HG03095 (cell line): ENCODE measurements around the gene PRMT5.
A peak's percentile ranks its signal among the peaks of the same experiment; 100 is the strongest.

ENCODE experiments used
- ATAC-seq: cut with Tn5 transposase; IDR thresholded peaks from one replicate; pipeline ENCODE4 v1.9.1; 2021; ENCODE audit warnings: moderate library complexity; ENCODE audit not compliant: unreplicated experiment

PRMT5 gene

DNA sequence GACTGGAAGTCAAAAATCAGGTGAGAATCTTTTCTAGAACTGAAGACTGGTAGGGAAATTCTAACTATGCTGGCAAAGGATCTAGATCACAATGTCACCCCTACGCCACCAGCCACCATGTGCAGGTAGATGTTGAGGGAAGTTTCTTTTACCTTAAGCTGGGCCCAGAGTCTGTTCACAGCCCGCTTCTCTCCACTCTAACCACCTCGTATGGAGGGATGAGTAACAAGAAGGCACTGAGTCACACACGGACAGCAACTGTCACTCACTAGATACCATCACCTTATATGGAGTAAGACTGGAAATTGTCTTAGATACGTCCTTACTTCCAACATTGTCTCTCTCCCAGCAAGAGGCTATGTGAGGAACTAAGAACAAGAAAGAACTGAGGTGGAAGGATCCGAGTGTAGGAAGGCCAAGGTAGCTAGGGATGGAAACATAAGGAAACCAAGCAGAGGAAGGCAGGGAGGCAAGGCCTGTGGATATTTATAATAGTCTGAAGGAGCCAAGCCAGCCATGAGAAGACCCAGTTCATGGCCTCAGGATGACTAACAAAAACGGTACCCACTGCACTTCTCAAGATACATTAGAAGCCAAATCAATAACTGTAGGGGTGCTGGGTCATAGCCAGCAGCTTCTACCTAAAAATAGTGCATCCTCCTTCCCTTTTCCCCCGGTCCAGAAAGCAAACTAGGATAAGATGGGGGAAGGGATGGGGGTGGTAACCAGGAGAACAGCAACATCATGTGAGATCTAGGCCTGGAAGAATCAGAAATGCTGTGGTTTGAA, 30.7 kb downstream of the PRMT5 start:
- no peak for ATAC-seq

DNA sequence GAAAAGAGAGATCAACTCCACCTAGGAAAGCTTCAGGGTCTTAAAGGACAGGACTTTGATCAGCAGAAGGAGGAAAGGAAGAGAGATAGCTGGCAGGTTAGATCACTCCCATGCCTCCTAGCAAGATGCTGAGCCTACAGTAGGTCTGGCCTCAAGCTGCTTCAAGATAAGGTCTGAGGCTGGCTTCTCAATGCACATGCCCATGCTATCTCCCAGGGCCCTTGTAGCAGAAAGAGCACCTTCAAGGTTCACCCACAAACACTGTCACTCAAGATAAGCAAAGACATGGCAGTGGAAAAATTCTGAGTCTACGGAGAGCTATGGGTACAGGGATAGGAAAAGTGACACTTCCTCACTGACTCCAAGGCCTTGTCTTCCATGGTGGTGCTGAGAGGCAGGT, 31.8 kb downstream of the PRMT5 start:
- no peak for ATAC-seq

DNA sequence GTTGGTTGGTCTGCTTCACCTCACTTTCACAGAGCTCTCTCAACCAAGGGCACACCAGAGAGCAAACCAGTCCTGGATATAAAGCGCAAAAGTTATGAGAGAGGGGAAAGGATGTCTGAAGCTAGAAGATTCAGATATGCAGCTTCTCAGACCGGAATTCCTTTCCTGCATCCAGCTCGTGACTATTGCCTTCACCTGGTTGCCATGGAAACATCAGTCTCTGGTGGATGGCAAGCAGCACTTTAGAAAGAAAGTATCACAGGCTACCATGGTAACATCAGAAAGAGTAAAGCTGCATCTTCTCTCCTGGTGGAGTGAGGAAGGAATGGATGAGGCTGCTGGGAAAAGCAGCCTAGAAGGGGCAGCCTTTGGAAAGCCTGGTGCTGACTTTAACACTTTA, 32.4 kb downstream of the PRMT5 start:
- ATAC-seq = no peak

DNA sequence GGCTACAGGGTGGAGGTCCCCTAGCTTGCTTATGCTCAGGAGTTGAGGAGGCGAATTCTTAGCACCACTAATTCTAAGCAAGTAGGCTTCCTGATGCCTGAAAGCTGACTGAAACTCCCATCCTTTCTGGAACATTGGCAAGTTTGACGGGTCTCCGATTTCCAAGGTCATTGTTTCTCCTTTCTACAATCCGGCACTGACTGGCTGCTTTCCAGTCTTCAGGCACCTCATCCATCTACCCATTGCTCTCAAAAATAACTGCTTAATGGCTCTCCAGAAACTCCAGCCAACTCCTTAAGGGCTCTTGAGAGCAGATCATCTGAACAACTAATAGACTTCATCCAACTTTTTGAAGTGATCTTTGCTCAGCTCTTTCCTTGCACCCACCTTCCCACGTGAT, 32.8 kb downstream of the PRMT5 start:
- ATAC-seq = no peak

DNA sequence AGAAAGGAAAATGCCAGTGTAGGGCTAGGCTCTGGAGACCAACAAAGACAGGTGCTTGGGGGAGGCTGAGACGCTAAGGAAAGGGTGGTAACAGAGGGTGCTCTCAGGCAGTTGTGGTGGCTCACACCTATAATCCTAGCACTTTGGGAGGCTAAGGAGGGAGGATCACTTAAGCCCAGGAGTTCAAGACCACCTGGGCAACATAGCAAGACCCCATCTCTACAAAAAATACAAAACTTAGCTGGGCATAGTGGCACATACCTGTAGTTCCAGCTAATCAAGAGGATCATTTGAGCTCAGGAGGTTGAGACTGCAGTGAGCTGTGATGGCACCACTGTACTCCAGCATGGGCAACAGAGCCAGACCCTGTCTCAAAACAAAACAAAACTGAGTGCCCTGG, 33.8 kb downstream of the PRMT5 start:
- no peak for ATAC-seq

DNA sequence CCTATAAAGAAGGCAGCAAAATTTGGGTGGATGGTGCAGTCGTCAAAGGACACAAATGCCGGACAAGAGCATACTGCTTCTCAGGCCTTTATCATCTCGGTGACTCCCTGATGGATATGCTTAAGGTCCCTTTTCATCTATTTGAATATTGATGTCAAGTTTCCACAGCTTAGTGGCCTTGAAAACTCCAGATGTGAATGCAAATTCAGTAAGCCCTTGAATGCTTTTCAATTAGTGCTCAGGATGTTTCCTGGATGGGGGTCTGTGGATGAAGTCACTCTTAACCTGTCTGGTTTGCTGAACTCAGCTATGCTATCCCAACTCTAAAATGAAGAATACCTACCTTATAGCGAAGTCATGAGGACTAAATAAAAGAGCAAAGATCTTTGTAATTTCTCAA, 35.5 kb downstream of the PRMT5 start:
- no peak for ATAC-seq

DNA sequence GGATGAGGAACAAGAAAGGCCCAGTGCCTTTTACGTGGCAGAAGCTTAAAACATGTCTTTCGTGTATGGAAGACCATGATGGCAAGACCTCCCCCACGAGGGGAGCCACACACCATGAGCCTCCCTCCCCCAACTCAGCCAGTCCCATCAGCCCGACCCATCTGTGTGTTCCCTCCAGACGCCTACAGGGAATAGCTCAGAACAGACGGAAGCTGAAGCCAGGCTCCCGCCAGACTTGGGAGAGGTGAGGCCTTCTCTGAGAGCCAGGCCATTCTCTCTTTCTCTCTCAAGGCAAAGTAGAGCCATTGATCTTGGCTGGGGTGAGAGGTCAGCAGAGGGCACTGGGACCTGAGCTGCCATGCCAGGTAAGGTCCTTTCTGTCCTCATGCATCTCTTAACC, 36.7 kb downstream of the PRMT5 start:
- no peak for ATAC-seq

DNA sequence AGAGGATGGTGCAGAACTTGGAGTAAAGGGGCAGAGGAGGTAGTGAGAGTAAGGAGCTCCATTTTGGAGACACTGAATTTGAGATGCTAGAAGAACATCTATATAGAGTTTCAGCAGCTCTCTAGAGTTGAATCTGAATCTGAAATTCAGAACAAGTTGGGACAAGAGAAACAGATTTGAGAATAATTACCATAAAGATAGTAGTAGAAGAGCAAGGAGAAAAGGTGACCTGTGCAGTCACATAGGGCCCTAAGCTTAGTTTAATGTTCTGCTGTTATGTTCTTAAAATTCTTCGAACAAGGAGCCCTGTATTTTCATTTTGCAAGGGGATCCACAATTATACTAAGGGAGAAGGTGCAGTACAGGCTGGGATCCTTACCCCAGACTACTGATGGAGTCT, 38.8 kb downstream of the PRMT5 start:
- no peak for ATAC-seq

DNA sequence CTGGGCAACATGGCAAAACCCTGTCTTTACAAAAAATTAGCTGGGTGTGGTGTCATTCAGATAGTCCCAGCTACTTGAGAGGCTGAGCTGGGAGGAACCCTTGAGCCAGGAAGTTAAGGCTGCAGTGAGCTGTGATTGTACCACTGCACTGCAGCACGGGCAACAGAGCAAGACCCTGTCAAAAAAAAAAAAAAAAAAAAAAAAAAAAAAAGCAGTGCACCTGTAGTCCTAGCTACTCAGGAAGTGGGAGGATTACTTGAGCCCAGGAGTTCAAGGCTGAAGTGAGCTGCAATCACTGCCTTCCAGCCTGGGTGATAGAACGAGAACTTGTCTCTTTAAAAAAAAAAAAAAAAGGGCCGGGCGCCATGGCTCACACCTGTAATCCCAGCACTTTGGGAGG, 40.5 kb downstream of the PRMT5 start:
- ATAC-seq = no peak

DNA sequence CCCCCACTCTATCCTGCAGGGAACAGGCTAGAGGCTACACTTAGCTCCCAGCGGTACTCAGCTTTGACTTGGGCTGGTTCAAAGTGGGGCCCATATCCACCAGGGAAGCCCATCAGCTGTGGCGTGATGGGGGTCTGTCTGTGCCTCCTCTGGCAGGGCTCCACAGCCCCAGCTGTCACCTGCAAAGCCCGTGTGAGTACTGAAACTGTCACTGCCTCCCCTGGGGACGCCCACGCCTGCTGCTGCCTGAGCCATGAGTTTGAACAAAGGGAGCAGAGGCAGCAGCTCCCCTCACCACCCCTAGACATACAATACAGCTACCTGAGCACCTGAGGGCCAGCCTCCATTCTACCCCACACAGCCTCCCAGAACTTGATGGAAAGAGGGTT, 41.2 kb downstream of the PRMT5 start:
- ATAC-seq = peak; percentile 47

DNA sequence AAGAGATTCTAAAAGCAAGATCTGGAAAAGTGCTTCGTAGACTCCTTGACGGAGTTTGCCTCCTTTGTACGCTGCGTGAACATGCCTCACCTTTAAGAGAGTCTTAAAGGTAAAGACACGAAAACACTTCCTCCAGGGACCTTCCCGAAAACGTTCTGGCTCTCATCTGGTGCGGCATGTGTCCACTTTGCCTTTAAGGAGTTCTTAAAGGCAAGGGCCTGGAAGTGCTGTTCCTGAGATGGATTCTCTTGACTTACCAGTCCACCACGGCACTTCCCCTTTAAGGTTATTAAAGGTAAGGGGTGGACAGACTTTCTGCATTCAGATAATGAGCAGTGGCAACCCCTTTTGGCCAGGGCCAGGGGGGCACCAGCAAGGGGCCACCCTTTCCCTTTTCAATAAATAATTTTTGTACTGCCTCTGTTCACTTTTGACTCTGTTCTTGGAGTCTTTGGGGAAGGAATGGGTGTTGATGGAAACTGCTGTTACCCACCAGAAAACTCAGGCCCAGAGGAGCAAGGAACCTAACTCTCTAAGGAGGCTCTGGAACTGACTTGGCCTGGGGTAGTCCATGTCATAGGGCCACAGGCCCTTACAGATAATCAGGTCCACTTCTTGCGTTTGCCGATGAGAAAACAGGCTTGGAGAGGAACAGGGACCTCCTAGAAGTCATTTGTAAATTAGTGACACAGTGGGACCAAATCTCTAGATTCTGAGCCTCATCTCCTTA, 41.8 kb downstream of the PRMT5 start:
- peak; percentile 28 for ATAC-seq

DNA sequence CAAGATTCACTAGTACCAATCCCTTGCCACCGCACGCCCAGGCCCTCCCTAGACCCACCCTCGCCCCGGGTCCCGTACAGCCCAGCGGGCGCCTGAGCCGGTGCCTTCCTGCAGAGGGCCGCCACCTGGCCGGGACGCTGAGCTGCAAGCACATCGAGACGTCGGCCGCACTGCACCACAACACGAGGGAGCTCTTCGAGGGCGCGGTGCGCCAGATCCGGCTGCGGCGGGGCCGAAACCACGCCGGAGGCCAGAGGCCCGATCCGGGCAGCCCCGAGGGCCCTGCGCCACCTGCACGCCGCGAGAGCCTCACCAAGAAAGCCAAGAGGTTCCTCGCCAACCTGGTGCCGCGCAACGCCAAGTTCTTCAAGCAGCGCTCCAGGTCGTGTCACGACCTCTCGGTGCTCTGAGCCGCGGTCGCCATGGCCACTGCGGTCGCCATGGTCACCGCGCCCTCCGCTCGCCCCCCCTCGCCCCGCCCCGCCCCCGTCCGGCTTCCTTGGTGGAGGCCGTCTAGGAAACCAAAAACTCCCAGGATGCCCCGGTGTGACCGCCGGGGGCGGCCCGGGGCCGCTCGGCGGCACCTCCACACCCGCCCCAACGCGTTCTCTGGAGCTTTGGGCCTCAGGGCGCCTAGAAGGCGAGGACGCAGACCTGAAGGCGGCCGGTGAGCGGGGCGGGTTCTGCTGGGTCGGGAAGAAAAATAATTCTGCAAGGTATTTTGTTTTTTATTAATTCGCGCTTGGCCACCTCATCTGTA, 42.5 kb downstream of the PRMT5 start:
- ATAC-seq = peak; percentile 41

DNA sequence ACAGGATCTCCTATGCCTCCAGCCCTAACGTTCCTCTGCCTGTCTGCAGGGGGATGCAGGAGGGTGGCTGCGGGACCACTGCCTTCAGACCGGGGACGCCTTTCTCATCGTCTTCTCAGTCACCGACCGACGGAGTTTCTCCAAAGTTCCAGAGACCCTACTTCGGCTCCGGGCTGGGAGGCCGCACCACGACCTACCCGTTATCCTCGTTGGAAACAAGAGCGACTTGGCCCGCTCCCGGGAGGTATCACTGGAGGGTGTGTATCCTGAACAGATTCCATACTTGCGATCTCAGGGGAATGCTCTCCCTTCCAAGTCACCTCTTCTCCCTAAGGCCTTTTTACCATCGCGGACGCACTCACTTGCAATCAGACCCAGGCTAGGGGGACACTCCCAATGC, 43.2 kb downstream of the PRMT5 start:
- ATAC-seq = no peak

DNA sequence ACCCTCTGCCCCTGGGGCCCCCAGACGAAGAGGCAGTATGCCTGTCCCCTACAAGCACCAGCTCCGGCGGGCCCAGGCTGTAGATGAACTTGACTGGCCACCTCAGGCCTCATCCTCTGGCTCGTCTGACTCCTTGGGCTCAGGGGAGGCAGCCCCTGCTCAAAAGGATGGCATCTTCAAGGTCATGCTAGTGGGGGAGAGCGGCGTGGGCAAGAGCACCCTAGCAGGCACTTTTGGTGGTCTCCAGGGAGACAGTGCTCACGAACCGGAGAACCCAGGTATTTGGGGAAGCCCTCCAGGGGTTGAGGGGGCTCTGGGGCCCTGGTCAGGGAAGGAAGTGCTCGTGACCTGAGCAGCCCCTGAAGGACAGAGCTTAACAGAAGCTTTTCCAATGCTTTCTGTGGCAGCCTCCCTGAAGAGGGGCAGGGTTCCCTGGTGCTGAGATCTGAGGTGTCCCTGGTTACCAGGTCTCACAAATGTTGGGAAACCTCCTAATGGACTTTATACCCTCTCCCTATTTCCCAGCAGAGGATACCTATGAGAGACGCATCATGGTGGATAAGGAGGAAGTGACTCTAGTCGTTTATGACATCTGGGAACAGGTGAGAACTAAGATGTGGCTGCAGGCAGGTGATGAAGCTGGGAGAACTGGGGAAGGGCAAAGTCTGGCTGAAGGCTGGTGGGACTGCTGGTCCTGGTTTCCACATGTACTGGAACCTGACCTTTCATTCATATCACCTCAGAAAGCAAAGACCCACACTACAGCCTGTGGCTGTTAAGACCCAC, 44.2 kb downstream of the PRMT5 start:
- no peak for ATAC-seq

DNA sequence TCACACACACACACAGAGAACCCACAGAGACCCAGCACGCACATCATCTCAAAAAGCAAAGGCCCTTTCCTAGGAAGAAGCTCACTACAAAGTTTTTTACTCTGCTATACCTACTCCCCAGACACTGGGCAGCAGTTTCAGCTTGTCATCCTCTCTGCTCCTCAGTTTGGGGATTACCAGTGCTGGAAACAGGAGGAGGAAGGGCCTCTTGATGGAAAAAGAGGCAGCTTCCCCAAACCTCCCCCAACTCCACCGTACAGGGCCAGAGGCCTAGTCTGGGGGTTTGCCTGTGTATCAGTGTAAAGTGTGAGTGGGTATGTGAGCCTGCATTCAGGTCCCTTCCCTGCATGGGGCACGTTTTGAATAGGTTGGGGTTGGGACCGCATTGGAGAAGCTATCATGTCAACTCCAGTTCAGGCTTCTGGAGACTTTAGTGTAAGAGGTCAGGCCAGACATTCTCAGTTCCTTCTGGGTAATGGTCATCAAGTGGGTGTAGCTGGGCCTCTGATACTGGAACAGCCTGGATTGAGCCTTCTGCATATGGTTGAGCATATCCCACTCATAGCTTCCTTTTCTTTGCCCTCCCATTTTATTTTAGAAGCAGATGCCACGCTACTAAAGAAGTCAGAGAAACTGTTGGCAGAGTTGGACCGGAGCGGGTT, 45.0 kb downstream of the PRMT5 start:
- no peak for ATAC-seq

DNA sequence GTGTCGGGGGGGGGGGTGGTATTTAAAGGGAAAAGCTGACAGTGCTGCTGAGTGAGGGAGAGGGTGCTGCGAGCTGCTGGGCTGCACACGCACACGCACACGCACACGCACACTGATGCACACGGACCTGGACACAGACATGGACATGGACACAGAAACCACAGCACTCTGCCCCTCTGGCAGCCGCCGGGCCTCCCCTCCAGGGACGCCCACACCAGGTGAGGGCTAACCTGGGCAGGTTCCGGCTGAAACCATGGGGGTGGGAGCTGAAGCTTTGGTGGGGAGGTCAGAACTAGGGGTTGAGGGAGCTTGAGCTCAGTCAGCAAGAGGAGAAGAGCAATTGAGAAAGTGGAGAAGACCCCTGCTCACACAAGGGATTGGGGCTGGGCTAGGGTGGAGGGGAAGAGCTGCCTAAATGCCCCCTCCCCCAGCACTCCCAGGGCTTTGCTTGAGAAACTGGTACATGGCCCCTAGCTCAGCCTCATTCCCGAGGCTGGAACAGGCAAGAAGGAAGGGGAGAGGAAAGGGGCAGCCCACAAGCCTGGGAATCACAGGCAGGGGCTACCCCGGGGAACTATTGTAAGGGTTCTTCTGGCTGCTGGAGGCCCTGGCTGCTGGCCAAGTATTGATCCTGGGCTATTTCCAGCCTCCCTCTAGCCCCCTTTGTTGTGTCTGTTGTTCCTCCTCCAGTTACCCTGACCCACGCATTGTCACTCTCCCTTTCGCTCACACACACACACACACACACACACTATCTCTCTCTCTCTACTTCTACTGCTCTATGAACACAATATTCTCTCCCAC, 45.8 kb downstream of the PRMT5 start, which contains the start of gene REM2:
Gene REM2, plus strand, starts transcription at position 50 of the 804 bp plus-strand sequence. Its CDS starts 66 bp downstream, at position 116.
- ATAC-seq = no peak

DNA sequence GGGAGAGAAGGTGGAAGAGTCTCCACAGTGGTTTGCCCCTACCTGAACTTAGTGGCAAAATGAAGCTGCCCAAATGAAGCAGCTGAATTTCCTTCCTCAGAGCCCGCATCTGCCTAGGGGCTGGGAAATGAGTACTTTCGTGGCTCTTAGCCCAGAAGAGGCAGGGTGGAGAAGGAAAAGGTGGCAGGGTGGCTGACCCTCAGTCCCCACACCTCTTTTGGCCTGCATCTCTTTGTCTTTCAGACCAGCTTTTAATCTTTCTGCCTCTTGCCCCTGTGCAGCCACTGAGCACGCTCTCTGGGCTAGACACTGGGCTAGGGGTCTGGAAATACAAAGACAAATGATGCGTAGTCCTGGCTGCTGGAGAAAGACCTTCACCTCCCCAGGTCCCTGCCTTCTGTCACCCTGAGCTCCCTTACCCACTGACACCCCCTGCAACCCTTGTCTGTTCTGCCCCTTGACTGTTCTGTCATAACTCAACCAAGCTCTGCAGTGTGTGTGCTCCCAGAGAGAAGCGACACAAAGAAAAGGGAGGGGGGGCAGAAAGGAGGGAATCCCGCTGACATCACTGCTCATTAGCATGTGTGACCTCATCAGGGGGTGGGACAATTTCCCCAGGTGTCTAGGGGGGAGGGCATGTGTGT, 46.5 kb downstream of the PRMT5 start:
- ATAC-seq = no peak

DNA sequence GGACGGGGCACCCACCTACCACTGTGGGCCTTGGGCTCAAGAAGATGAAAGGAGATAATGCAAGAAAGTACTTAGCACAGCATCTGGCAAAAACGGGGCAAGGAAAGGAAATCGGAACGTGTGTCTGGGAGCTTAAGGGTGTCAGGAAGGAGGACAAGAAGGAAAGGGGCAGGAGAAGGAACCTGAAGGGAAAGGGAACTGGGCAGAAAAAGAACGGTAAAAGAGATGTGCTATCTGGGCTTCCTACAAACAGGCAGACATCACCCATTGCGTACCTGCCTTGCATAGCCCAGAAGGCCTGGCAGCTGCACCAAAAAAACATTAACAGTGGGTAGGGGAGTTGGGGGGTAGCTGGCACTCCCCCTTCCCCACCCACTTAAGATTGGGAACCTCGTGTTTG, 47.1 kb downstream of the PRMT5 start:
- no peak for ATAC-seq
